PFSK-1 (cell line): ENCODE measurements around the gene DACH1. TPM values are rescaled to one million over a fixed set of nuclear protein-coding genes. Genes with fewer than 3 reads are reported as not detected.

ENCODE experiments used
- FOXP2 ChIP-seq: optimal IDR thresholded peaks from 2 replicates; pipeline ENCODE3; 2011; ENCODE audit warnings: borderline replicate concordance, control low read depth, inconsistent platforms; ENCODE audit not compliant: insufficient read depth; ENCODE audit errors: extremely low read length, extremely low read depth
- POLR2AphosphoS5 ChIP-seq: IDR thresholded peaks from 2 replicates; pipeline ENCODE4 v1.6.1; 2012; ENCODE audit warnings: low read depth, mild to moderate bottlenecking, control low read depth, low read length, moderate library complexity
- SIN3A ChIP-seq: IDR thresholded peaks from 2 replicates; pipeline ENCODE4 v1.6.1; 2012; ENCODE audit warnings: mild to moderate bottlenecking, low read length, moderate library complexity, borderline replicate concordance; ENCODE audit not compliant: insufficient read depth
- TAF1 ChIP-seq: IDR thresholded peaks from 2 replicates; pipeline ENCODE4 v1.6.1; 2012; ENCODE audit warnings: low read length, control low read depth, borderline replicate concordance; ENCODE audit not compliant: insufficient read depth
- polyA plus RNA-seq: library from polyadenylated mRNA; unstranded; fragments of >200 nt; gene quantifications from one replicate; pipeline ENCODE4 v1.2.1, GENCODE V29; 2012; ENCODE audit warnings: low read depth, missing spikeins; ENCODE audit not compliant: insufficient read length
- TF ChIP-seq, protein P1 (sequence below), 2 experiments: IDR thresholded peaks; 2 replicates each; pipeline versions ENCODE4 v1.6.1 to v1.8.0; 2011 to 2012; ENCODE audit warnings: low read depth in 2 of 2, low read length in 2 of 2, control low read depth in 1 of 2, inconsistent platforms in 1 of 2, mild to moderate bottlenecking in 1 of 2, moderate library complexity in 1 of 2; ENCODE audit not compliant: insufficient read depth in 1 of 2

Gene DACH1
- polyA plus RNA-seq, result 3.6 TPM

DNA sequence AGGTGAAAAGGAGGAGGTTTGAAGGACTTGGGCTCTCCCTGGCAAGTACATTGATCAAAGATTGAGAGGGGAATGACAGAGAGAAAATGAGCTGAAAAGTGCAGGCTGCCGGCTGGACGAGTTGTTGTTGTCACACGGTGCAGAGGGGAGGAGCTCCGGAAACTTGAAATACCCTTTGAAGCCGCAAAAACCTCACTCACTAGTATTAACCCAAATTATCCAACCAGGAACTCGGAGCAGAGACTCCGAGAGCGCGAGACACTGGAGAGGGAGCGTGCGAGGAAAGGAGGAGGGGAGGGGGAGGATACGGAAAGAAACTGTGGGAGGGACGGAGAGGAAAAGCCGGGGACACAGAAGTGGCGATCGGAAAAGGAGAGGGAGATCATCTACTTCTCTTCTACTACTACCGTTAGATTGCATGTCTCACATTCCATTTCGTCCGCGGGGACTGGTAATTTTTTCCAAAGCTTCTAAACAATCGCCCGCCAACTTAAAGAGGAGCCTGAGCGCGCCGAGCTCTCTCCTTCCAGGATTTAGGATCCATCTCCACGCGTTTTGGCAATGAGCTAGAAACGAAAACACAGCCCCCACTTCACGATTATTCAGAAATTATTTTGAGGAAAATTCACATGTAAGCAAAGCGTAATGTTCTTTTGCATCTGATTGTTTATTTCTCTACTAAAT, at the start of gene DACH1:
TSS of gene DACH1 (minus strand) at position 74 of the 684 bp plus-strand sequence.
- TF ChIP-seq SIN3A (peak; percentile 9; the same call in 1 of the 2 replicates), TAF1 (peak; percentile 49; the same call in 1 of the 2 replicates), FOXP2 (peak; percentile 39), POLR2AphosphoS5 (no peak; the same call in 1 of the 2 replicates)
- TF ChIP-seq, protein P1, sequence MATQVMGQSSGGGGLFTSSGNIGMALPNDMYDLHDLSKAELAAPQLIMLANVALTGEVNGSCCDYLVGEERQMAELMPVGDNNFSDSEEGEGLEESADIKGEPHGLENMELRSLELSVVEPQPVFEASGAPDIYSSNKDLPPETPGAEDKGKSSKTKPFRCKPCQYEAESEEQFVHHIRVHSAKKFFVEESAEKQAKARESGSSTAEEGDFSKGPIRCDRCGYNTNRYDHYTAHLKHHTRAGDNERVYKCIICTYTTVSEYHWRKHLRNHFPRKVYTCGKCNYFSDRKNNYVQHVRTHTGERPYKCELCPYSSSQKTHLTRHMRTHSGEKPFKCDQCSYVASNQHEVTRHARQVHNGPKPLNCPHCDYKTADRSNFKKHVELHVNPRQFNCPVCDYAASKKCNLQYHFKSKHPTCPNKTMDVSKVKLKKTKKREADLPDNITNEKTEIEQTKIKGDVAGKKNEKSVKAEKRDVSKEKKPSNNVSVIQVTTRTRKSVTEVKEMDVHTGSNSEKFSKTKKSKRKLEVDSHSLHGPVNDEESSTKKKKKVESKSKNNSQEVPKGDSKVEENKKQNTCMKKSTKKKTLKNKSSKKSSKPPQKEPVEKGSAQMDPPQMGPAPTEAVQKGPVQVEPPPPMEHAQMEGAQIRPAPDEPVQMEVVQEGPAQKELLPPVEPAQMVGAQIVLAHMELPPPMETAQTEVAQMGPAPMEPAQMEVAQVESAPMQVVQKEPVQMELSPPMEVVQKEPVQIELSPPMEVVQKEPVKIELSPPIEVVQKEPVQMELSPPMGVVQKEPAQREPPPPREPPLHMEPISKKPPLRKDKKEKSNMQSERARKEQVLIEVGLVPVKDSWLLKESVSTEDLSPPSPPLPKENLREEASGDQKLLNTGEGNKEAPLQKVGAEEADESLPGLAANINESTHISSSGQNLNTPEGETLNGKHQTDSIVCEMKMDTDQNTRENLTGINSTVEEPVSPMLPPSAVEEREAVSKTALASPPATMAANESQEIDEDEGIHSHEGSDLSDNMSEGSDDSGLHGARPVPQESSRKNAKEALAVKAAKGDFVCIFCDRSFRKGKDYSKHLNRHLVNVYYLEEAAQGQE (IDR thresholded peaks at IDR 0.05; ENCODE audit: insufficient read depth in 1 of 2, low read depth in 2 of 2, low read length in 2 of 2), result no peak

DNA sequence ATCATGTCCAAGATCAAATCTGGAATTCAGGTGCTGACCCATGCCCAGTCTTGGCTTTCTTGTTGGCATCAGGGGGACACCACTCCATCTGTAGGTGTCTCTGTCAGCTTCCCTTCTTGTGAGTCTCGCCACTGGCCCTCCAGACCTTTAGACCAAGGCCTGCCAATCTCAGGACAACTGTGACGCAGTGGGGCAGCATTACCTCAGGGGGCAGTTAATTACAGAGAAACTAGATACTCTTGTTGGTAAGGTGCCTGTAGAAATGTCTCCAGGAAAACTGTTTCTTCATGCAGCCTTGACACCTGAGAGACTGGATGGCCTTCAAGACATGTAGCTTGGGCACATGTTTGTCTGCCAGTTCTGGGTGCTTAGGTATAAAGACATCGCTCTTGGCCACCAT, 46.7 kb upstream of the DACH1 start:
- TF ChIP-seq FOXP2 (no peak), TAF1 (no peak), POLR2AphosphoS5 (no peak), SIN3A (no peak)
- TF ChIP-seq, protein P1 (IDR thresholded peaks at IDR 0.05; ENCODE audit: insufficient read depth in 1 of 2, low read depth in 2 of 2, low read length in 2 of 2), result no peak

DNA sequence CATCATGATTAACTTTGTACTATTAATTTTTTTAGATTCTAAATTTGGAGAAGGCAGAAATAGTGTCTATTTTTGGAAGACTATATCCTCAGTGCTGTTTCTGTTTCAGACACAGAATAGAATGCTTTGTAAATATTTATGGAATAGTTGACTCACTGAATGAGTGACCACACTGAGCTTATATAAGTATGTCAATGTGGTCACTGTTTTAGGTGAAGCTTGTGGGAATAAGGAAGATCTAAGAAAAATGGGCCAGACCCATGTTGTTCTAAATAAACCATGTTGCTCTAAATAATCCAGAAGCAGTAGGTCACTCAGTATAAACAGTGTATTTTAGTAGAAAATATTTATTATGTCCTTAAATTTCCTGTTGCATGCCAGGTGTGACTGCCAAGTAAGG, 45.5 kb upstream of the DACH1 start:
- TF ChIP-seq, protein P1 (IDR thresholded peaks at IDR 0.05; ENCODE audit: insufficient read depth in 1 of 2, low read depth in 2 of 2, low read length in 2 of 2), result no peak
- TF ChIP-seq TAF1 (no peak), SIN3A (no peak)

DNA sequence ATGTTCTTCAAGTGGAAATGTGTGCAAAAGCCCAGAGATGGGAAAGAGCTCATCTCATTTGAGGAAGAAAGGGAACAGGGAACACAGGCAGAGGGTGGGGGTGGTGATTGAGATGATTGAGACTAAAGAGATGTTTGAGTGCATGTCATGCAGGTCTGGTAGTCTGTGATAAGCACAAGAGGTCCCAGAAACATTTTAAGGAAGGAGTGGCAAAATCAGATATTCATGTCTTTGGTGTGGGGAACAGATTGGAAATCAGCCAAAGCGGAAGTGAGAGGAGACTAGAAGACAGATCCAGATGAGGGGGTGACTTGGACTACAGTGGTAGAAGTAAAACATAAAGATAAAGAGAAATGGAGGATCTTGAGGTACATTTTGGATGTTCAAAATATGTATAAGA, 39.4 kb upstream of the DACH1 start:
- no peak for TF ChIP-seq FOXP2
- no peak for TF ChIP-seq POLR2AphosphoS5
- no peak for TF ChIP-seq SIN3A

DNA sequence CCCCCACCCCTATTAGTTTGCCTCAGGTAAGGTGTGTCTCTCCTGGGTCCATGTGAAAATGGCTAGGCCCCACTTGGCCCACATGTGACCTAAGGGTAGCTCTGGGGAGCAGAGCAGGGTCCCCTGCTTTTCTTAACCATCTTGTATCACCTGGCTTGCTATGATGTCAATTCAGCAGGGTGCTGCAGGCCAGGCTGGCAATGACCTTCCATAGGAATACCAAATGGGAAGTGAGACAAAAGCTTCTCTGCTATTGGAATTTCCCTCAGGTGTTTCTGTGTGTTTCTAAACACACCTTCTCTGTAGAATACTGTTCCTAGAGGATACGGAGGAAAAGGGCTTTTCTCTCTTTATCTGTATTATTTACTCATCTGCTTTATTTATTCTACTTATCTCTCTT, 35.7 kb upstream of the DACH1 start:
- TF ChIP-seq TAF1 (no peak), SIN3A (no peak), POLR2AphosphoS5 (no peak), FOXP2 (no peak)

DNA sequence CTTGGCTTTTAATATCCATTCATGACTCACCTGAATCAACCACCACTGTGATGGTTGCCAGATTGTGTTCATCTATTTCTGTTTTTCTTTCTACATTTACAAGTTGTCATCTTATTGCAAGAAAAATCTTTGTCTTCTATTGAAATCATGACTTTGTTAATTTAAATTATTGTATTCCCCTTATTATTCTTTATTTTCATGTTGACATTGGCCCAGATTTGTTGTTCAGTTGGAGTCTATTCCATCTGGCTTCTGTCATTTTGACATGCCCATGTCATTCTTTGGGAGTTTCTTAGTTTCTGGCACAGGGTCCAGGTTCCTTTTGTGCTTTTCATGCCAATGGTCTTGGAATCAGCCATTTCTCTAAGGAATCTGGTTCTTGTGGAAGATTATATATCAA, 19.9 kb upstream of the DACH1 start:
- TF ChIP-seq TAF1 (no peak), FOXP2 (no peak), SIN3A (no peak), POLR2AphosphoS5 (no peak)
- TF ChIP-seq, protein P1 (IDR thresholded peaks at IDR 0.05; ENCODE audit: insufficient read depth in 1 of 2, low read depth in 2 of 2, low read length in 2 of 2), result no peak
